Thyroid gland (tissue), 4 donors: Measurements from ENCODE around the gene OR10A7. TPM values are rescaled to one million over a fixed set of nuclear protein-coding genes. Genes with fewer than 3 reads are reported as not detected.

ENCODE experiments used
- DNase-seq, 2 donors: peaks; one replicate each; pipeline ENCODE4 v3.0.0-alpha.2; 2019
- H3K27ac ChIP-seq, 3 donors: fragments of 200-600 bp; sonication (generic); 1 replicate in 2 of 3; 2 replicates in 1 of 3; pipeline ENCODE4 v1.5.1; 2016 to 2019; ENCODE audit warnings: mild to moderate bottlenecking in 1 of 3, moderate library complexity in 1 of 3
- H3K27me3 ChIP-seq: fragments of 200-600 bp; sonication (generic); one replicate; pipeline ENCODE4 v1.5.1; 2019
- H3K36me3 ChIP-seq, 2 donors: fragments of 200-600 bp; sonication (generic); one replicate each; pipeline ENCODE4 v1.5.1; 2016 to 2019
- H3K4me1 ChIP-seq, 2 donors: fragments of 200-600 bp; sonication (generic); one replicate each; pipeline ENCODE4 v1.5.1; 2017 to 2019
- H3K4me3 ChIP-seq, 3 donors: fragments of 200-600 bp; sonication (generic); replicated peaks in 1 of 3; 1 replicate in 2 of 3; 2 replicates in 1 of 3; pipeline ENCODE4 v1.5.1; 2016; ENCODE audit warnings: mild to moderate bottlenecking in 1 of 3
- H3K9me3 ChIP-seq: fragments of 200-600 bp; sonication (generic); one replicate; pipeline ENCODE4 v1.5.1; 2017
- CTCF ChIP-seq, 6 experiments: fragments of 200-600 bp in 3 of 6; fragments of 450-650 bp in 3 of 6; sonication (generic) in 3 of 6; IDR thresholded peaks; one replicate each; pipeline ENCODE4 v1.5.1; 2016 to 2019; ENCODE audit warnings: antibody characterized with exemption in 6 of 6, mild to moderate bottlenecking in 2 of 6, inconsistent platforms in 1 of 6, moderate library complexity in 1 of 6
- POLR2A ChIP-seq, 2 donors: fragments of 450-650 bp; IDR thresholded peaks; one replicate each; pipeline ENCODE4 v1.6.1; 2017; ENCODE audit warnings: antibody characterized with exemption in 2 of 2, mild to moderate bottlenecking in 2 of 2, moderate library complexity in 1 of 2
- WGBS, 2 donors: methylation state at CpG; one replicate each; pipeline ENCODE4 v1.1.5; 2017; 5-methylcytosine and 5-hydroxymethylcytosine counted together
- intact Hi-C: fragments of 100-400 bp; cut with DNase I; formaldehyde crosslinking; loops from one replicate; pipeline ENCODE4 v1.15.1; 2023
- total RNA-seq, 4 donors: library from RNA; depleted of rRNA; stranded (reverse); fragments of >200 nt; gene quantifications; one replicate each; pipeline ENCODE4 v1.2.3, GENCODE V29; 2016

OR10A7 gene
- total RNA-seq, 4 donors from 2014 or later: not detected

GRCh38 chr12:55258303-55258702 lies 37.5 kb downstream of the OR10A7 start:
- no peaks in the 10 kb centered on the region for H3K9me3 ChIP-seq
- no peak for DNase-seq
- 65 to 71% methylated on average over 2 of the region's 2 CpGs for WGBS, 2 donors
- H3K27me3 ChIP-seq: no peaks in the 10 kb centered on the region
- H3K4me3 ChIP-seq: no peak overlapping the region
- no peak for TF ChIP-seq CTCF (IDR thresholded peaks at IDR 0.05)
- no peak for TF ChIP-seq POLR2A (IDR thresholded peaks at IDR 0.05)
- intact Hi-C loops: no loop called here
- H3K4me1 ChIP-seq: no peaks in the 10 kb centered on the region
- no peaks in the 10 kb centered on the region for H3K36me3 ChIP-seq
- no peak overlapping the region for H3K27ac ChIP-seq

Other genes with a start within 250 kb of the OR10A7 start
- gene TESPA1, start 236.3 kb upstream of the OR10A7 start, total RNA-seq: 1 to 10 TPM in 2 of 4 donors, under 1 TPM in 1, not detected in 1; 0.83 to 2.5 (median 2.0) TPM
- gene NEUROD4, start 201.1 kb upstream of the OR10A7 start, total RNA-seq: not detected
- not detected for gene OR9K2, start 94.6 kb upstream of the OR10A7 start, total RNA-seq
- gene OR6C74, start 23.6 kb downstream of the OR10A7 start, total RNA-seq: not detected
- gene OR6C6, start 75.5 kb downstream of the OR10A7 start, total RNA-seq: not detected
- gene OR6C1, start 93.3 kb downstream of the OR10A7 start, total RNA-seq: not detected
- not detected for gene OR6C3, start 109.7 kb downstream of the OR10A7 start, total RNA-seq
- not detected for gene OR6C75, start 141.9 kb downstream of the OR10A7 start, total RNA-seq
- not detected for gene OR6C65, start 179.5 kb downstream of the OR10A7 start, total RNA-seq
- not detected for gene OR6C76, start 205.2 kb downstream of the OR10A7 start, total RNA-seq
- gene OR6C2, start 223.1 kb downstream of the OR10A7 start, total RNA-seq: not detected
- not detected for gene OR6C70, start 249.1 kb downstream of the OR10A7 start, total RNA-seq